ENCODE measurements around the gene FOCAD.

Gene FOCAD

DNA sequence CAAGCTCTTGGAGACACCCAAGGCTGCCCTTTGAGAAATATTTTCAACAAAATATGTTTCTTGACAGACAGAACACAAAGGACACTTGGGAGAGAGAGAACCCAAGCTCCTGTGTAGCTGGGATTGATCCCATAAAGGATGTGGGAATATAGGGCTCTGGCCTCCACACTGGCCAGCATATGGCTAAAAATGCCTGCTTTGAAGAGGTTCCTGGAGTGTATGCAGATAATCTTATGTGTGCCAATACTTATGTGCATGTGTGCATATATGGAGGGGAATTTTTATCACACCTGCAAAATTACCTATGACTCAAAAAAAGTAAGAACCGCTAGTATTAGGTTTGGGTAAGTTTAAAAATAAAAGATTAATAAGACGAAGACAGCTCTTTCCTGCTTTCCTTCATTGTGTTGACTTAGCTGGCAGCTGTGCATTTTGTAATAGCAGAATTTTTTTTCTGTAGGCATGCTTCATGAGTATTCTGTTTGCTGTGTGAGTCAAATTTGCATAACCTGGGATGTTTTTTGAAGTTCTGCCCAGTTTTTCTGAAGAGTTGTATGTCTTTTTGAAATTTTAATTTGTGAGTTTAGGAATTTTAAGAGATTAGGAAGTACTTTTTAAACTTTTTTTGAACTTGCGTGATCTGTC is 304.7 kb downstream of the FOCAD start:
- no peak for TF ChIP-seq CTCF (IDR thresholded peaks at IDR 0.05; ENCODE audit: low read depth, low read length, missing control alignments)
- no peak for DNase-seq (ENCODE audit: extremely low read depth, low read depth)
- no peak overlapping the region for H3K4me3 ChIP-seq (replicated peaks; ENCODE audit: low read depth, low read length)

- DNase-seq (ENCODE audit: extremely low read depth, low read depth) = no peak
- no peak for TF ChIP-seq CTCF (IDR thresholded peaks at IDR 0.05; ENCODE audit: low read depth, low read length, missing control alignments)
- no peak overlapping the region for H3K4me3 ChIP-seq (replicated peaks; ENCODE audit: low read depth, low read length)
These were observed 305.9 kb downstream of the FOCAD start for GRCh38 chr9:20989923-20990341.

- TF ChIP-seq CTCF (IDR thresholded peaks at IDR 0.05; ENCODE audit: low read depth, low read length, missing control alignments) = no peak
- no peak overlapping the region for H3K4me3 ChIP-seq (replicated peaks; ENCODE audit: low read depth, low read length)
- no peak for DNase-seq (ENCODE audit: extremely low read depth, low read depth)
These were observed 306.8 kb downstream of the FOCAD start for GRCh38 chr9:20990867-20991266.

GRCh38 chr9:20994486-20994885 is 310.4 kb downstream of the FOCAD start:
- H3K4me3 ChIP-seq (replicated peaks; ENCODE audit: low read depth, low read length) = no peak overlapping the region
- DNase-seq (ENCODE audit: extremely low read depth, low read depth) = no peak
- no peak for TF ChIP-seq CTCF (IDR thresholded peaks at IDR 0.05; ENCODE audit: low read depth, low read length, missing control alignments)

DNA sequence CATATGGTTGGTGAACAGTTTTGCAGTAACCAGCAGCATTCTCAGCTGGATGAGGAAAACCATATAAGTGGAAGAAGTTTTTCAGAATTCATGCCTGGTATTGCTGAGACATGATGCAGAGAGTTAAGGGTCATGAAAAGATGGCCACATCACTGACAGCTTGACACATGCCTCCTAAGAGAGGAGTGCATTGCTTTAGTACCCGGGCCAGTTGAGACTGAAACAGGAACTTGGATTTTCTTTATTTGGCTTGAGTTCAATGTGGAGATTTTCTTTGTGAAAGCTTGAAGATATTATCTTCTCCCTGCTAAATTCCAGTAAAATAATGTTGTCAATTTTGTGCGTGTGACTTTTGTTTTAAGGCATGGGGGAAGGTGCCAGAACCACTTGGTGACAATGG is 311.6 kb downstream of the FOCAD start:
- H3K4me3 ChIP-seq (replicated peaks; ENCODE audit: low read depth, low read length) = no peak overlapping the region
- DNase-seq (ENCODE audit: extremely low read depth, low read depth) = no peak
- no peak for TF ChIP-seq CTCF (IDR thresholded peaks at IDR 0.05; ENCODE audit: low read depth, low read length, missing control alignments)

DNA sequence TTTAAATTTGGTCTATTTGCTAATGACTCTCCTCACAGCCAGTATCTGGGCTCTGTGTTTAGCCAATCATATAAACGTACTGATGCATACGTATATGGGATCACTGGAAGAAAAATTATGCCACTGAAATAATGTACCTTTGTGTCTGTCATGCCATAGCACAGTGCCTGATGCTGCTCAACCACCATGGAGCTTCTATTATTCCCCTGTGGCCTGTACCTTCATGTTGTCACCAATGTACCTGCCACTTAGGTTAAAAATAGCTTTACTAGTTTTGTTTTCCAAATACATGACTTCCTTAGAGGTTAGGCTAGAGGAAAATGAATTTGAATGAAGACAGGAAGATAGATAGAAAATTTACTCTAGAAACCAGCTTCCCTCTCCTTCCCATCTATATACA is 312.8 kb downstream of the FOCAD start:
- H3K4me3 ChIP-seq (replicated peaks; ENCODE audit: low read depth, low read length) = no peak overlapping the region
- DNase-seq (ENCODE audit: extremely low read depth, low read depth) = no peak
- no peak for TF ChIP-seq CTCF (IDR thresholded peaks at IDR 0.05; ENCODE audit: low read depth, low read length, missing control alignments)

- TF ChIP-seq CTCF (IDR thresholded peaks at IDR 0.05; ENCODE audit: low read depth, low read length, missing control alignments) = no peak
- DNase-seq (ENCODE audit: extremely low read depth, low read depth) = no peak
- H3K4me3 ChIP-seq (replicated peaks; ENCODE audit: low read depth, low read length) = no peak overlapping the region
These were observed 313.5 kb downstream of the FOCAD start for GRCh38 chr9:20997503-20998076.

Data from HFF-Myc (cell line).